ENCODE results near the gene NDUFA5.

GRCh38 chr7:123500878-123501489 lies 56.6 kb downstream of the NDUFA5 start:
- no peak for TF ChIP-seq CTCF (conservative IDR thresholded peaks at IDR 0.05; ENCODE audit: low read length)
- no peak for TF ChIP-seq EZH2phosphoT487 (IDR thresholded peaks at IDR 0.05; ENCODE audit: borderline replicate concordance, low read depth, low read length)
